Thoracic aorta (tissue), 2 donors: ENCODE results near the gene BOK. TPM values are rescaled to one million over a fixed set of nuclear protein-coding genes. Genes with fewer than 3 reads are reported as not detected.
A peak's percentile ranks its signal among the peaks of the same experiment; 100 is the strongest.

ENCODE experiments used
- ATAC-seq: fragments of 150-250 bp; one replicate; pipeline ENCODE4 v1.8.0; 2017; ENCODE audit warnings: low read depth; ENCODE audit not compliant: insufficient number of reproducible peaks, low FRiP score
- DNase-seq: peaks from one replicate; pipeline ENCODE4 v3.0.0-alpha.2; 2020; ENCODE audit warnings: low spot score
- H3K27ac ChIP-seq, 2 donors: fragments of 200-600 bp; sonication (generic); 1 replicate in 1 of 2; 2 replicates in 1 of 2; pipeline ENCODE4 v1.5.1; 2016; ENCODE audit warnings: mild to moderate bottlenecking in 2 of 2, moderate library complexity in 2 of 2
- H3K27me3 ChIP-seq: fragments of 200-600 bp; sonication (generic); replicated peaks from 2 replicates; pipeline ENCODE4 v1.6.0; 2016; ENCODE audit warnings: mild to moderate bottlenecking; ENCODE audit not compliant: insufficient read depth
- H3K36me3 ChIP-seq: fragments of 200-600 bp; sonication (generic); one replicate; pipeline ENCODE4 v1.5.1; 2016
- H3K4me1 ChIP-seq, 2 donors: fragments of 200-600 bp; sonication (generic); 1 replicate in 1 of 2; 2 replicates in 1 of 2; pipeline versions ENCODE4 v1.5.1 to v1.6.0; 2016; ENCODE audit warnings: low read depth in 2 of 2, mild to moderate bottlenecking in 1 of 2; ENCODE audit not compliant: control insufficient read depth in 1 of 2
- H3K4me3 ChIP-seq: fragments of 200-600 bp; sonication (generic); 2 replicates; pipeline ENCODE4 v1.5.1; 2016; ENCODE audit warnings: mild to moderate bottlenecking
- H3K9me3 ChIP-seq: fragments of 200-600 bp; sonication (generic); 2 replicates; pipeline ENCODE4 v1.5.1; 2016
- total RNA-seq, 2 donors: library from RNA; depleted of rRNA; stranded (reverse); fragments of >200 nt; gene quantifications; one replicate each; pipeline versions ENCODE4 v1.1.0 to v1.2.3, GENCODE V29; 2016
- TF ChIP-seq, protein P1 (sequence below): fragments of 200-600 bp; sonication (generic); IDR thresholded peaks from one replicate; pipeline ENCODE4 v1.5.1; 2019; ENCODE audit warnings: antibody characterized with exemption

The BOK gene
- total RNA-seq, 2 donors from 2014 or later = 10.7 to 27.5 TPM

- no peak overlapping the region for H3K27ac ChIP-seq
- H3K4me3 ChIP-seq = peak overlapping the region; percentile 70
- peaks cover 24 to 37% of the 10 kb centered on the region in 2 donors for H3K4me1 ChIP-seq
- TF ChIP-seq, protein P1, sequence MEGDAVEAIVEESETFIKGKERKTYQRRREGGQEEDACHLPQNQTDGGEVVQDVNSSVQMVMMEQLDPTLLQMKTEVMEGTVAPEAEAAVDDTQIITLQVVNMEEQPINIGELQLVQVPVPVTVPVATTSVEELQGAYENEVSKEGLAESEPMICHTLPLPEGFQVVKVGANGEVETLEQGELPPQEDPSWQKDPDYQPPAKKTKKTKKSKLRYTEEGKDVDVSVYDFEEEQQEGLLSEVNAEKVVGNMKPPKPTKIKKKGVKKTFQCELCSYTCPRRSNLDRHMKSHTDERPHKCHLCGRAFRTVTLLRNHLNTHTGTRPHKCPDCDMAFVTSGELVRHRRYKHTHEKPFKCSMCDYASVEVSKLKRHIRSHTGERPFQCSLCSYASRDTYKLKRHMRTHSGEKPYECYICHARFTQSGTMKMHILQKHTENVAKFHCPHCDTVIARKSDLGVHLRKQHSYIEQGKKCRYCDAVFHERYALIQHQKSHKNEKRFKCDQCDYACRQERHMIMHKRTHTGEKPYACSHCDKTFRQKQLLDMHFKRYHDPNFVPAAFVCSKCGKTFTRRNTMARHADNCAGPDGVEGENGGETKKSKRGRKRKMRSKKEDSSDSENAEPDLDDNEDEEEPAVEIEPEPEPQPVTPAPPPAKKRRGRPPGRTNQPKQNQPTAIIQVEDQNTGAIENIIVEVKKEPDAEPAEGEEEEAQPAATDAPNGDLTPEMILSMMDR = no peak
- no peaks in the 10 kb centered on the region for H3K27me3 ChIP-seq
- ATAC-seq (no peak), DNase-seq (no peak)
- H3K9me3 ChIP-seq = peaks cover 15% of the 10 kb centered on the region
- no peaks in the 10 kb centered on the region for H3K36me3 ChIP-seq
Measured at GRCh38 chr2:241560883-241561474, 2.4 kb downstream of the BOK start.

- Histone ChIP-seq H3K4me3 (peak overlapping the region; percentile 38), H3K36me3 (no peaks in the 10 kb centered on the region), H3K4me1 (peaks cover 24 to 37% of the 10 kb centered on the region in 2 donors), H3K27me3 (no peaks in the 10 kb centered on the region), H3K9me3 (peaks cover 7% of the 10 kb centered on the region), H3K27ac (no peak overlapping the region)
- ATAC-seq (peak; percentile 66), DNase-seq (peak; percentile 22)
- TF ChIP-seq, protein P1 = no peak
Measured at GRCh38 chr2:241561832-241562231, 3.3 kb downstream of the BOK start.

GRCh38 chr2:241562269-241562891 is 3.8 kb downstream of the BOK start:
- Histone ChIP-seq H3K36me3 (no peaks in the 10 kb centered on the region), H3K4me3 (no peak overlapping the region), H3K27ac (no peak overlapping the region), H3K27me3 (no peaks in the 10 kb centered on the region), H3K9me3 (peaks cover 2% of the 10 kb centered on the region), H3K4me1 (peaks cover 24 to 37% of the 10 kb centered on the region in 2 donors)
- TF ChIP-seq, protein P1 = no peak
- ATAC-seq (no peak), DNase-seq (no peak)

DNA sequence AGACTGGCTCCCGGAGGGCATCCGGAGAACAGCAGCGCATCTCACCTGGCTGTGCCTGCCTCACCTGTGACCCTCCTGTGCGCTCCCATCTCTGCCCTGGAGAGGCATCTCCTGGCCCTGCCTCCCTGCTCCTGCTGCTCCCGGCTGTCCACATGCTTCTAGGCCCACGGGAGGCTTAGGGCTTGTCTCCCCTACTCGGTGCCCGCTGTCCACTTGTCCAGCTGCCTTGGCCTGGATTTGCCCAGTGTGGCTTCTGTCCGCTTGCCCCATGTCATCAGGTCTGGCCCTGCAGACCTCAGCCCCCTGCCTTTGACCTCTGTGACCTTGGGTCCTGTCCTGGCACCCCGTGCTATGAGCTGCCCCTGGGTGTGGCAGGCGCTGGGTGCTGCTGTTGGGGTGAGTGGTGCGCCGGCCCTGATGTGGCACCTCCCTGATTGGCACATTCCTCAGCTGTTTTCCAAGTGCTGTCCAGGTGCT is 4.5 kb downstream of the BOK start:
- H3K4me3 ChIP-seq = no peak overlapping the region
- H3K27me3 ChIP-seq = no peaks in the 10 kb centered on the region
- H3K36me3 ChIP-seq = no peaks in the 10 kb centered on the region
- no peaks in the 10 kb centered on the region for H3K9me3 ChIP-seq
- TF ChIP-seq, protein P1 = no peak
- no peak overlapping the region for H3K27ac ChIP-seq
- ATAC-seq (no peak), DNase-seq (no peak)
- H3K4me1 ChIP-seq = peaks cover 24 to 37% of the 10 kb centered on the region in 2 donors

DNA sequence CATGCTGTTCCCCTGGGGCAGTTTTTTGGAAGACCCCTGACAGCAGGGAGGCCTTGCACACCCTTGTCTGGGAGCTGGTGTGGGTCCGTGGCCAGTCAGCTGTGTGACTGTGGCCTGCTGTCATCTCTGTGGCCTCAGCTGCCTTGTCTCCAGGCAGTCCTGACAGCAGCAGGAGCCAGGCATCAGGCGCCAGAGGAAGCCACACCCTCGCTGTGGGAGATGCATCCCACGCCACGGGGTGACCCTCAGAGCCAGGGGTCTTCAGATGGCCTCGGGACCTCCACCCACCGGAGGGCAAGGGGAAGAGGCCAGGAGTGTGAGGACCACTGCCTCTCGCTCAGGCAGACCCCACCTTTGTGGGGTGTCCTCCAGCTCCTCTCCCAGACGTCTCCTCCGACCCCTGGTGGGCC is 5.0 kb downstream of the BOK start:
- H3K4me1 ChIP-seq = peaks cover 24 to 32% of the 10 kb centered on the region in 2 donors
- TF ChIP-seq, protein P1 = no peak
- DNase-seq (no peak), ATAC-seq (no peak)
- no peaks in the 10 kb centered on the region for H3K9me3 ChIP-seq
- no peak overlapping the region for H3K4me3 ChIP-seq
- no peaks in the 10 kb centered on the region for H3K36me3 ChIP-seq
- H3K27ac ChIP-seq = no peak overlapping the region
- H3K27me3 ChIP-seq = no peaks in the 10 kb centered on the region
